ENCODE results near the gene IL17RA.

- TF ChIP-seq, protein P1, sequence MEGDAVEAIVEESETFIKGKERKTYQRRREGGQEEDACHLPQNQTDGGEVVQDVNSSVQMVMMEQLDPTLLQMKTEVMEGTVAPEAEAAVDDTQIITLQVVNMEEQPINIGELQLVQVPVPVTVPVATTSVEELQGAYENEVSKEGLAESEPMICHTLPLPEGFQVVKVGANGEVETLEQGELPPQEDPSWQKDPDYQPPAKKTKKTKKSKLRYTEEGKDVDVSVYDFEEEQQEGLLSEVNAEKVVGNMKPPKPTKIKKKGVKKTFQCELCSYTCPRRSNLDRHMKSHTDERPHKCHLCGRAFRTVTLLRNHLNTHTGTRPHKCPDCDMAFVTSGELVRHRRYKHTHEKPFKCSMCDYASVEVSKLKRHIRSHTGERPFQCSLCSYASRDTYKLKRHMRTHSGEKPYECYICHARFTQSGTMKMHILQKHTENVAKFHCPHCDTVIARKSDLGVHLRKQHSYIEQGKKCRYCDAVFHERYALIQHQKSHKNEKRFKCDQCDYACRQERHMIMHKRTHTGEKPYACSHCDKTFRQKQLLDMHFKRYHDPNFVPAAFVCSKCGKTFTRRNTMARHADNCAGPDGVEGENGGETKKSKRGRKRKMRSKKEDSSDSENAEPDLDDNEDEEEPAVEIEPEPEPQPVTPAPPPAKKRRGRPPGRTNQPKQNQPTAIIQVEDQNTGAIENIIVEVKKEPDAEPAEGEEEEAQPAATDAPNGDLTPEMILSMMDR (IDR thresholded peaks at IDR 0.05; ENCODE audit: poor library complexity): no peak
- TF ChIP-seq EZH2 (IDR thresholded peaks at IDR 0.05; ENCODE audit: borderline replicate concordance) (no peak), EZH2phosphoT487 (IDR thresholded peaks at IDR 0.05; ENCODE audit: low read depth, severe bottlenecking, unreplicated experiment) (no peak)
These were observed 49.6 kb upstream of the IL17RA start for GRCh38 chr22:17035246-17035645.

Measured in hepatocyte (in vitro differentiated cells).